Melanocyte of skin (primary cell): ENCODE results near the gene NUP214. TPM values are rescaled to one million over a fixed set of nuclear protein-coding genes. Genes with fewer than 3 reads are reported as not detected.

ENCODE experiments used
- small RNA-seq, 2 donors: library from RNA; depleted of rRNA; stranded (forward); fragments of <200 nt; gene quantifications; one replicate each; pipeline ENCODE3, GENCODE V24; 2012
- total RNA-seq, 2 donors: library from RNA; depleted of rRNA; stranded (reverse); fragments of >200 nt; gene quantifications; 2 replicates each; pipeline ENCODE4 v1.2.3, GENCODE V29; 2012

The NUP214 gene
- 10 to 100 TPM; 19.6 to 21.6 TPM for total RNA-seq

GRCh38 chr9:131125288-131126058 lies at the start of gene NUP214:
Gene NUP214 (plus strand): TSS chr9:131125586. CDS start chr9:131125705, 119 bp downstream.

DNA sequence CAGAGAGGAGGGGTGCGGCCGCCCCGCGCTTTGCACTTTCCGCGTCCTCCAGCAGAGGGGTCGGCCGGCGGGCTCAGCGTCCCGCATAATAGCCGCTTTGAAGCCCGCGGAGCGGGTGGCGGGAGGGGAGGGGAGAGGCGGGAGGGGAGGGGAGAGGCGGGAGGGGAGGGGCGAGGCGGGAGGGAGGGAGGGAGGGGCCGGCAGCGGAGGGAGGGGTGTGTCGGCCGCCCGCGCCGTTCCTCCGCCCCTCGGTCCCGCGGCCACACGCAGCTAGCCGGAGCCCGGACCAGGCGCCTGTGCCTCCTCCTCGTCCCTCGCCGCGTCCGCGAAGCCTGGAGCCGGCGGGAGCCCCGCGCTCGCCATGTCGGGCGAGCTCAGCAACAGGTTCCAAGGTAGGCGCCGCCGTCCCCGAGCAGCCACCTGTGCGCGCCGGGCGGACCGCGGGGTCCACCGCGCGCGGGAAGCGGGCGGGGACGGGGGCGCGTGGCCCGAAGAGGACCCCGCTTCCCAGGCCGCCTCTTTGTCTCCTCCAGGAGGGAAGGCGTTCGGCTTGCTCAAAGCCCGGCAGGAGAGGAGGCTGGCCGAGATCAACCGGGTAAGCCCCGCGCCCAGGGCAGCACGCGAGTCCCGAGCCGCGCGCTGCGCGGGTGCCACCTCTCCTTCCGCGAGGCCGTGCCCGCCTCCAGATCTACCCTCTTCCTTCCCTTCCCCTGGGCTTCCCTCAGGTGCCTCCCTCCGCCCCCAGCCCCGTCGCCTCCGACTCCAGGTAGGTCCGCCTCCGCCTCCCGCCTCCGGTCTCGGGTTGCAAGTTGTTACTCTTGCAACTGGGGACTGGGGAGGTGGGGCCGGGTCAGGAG lies 28.9 kb upstream of the NUP214 start, which contains the start of gene AIF1L:
Gene AIF1L, plus strand, starts transcription at position 263 of the 857 bp plus-strand sequence. Its CDS starts 99 bp downstream, at position 362.

GRCh38 chr9:131276094-131276888 lies 150.9 kb downstream of the NUP214 start, which contains the start of gene FAM78A:
Gene FAM78A (minus strand): TSS chr9:131276510. CDS start chr9:131276179, 331 bp downstream.

Small RNA genes within 50 kb of the gene (small RNA-seq; reads per million reads assigned to genes)
- 0 reads per million in 2 donors for gene RNU6-881P

Other genes with a start within 250 kb of the NUP214 start
- gene QRFP, start 228.8 kb upstream of the NUP214 start, total RNA-seq, result not detected
- gene FIBCD1, start 186.3 kb upstream of the NUP214 start, total RNA-seq, result under 1 TPM; under 0.01 to 0.67 TPM
- gene LAMC3, start 116.4 kb upstream of the NUP214 start, total RNA-seq, result under 1 TPM; 0.33 to 0.69 TPM
- 10 to 100 TPM; 39.6 to 62.6 TPM for gene AIF1L, start 29.1 kb upstream of the NUP214 start, total RNA-seq
- 1 to 10 TPM; 6.3 to 7.6 TPM for gene FAM78A, start 150.9 kb downstream of the NUP214 start, total RNA-seq
- gene PLPP7, start 164.1 kb downstream of the NUP214 start, total RNA-seq, result 10 to 100 TPM in 1 of 2 donors, 1 to 10 TPM in 1; 4.7 to 13.4 TPM